GM21717 (cell line): ENCODE data around the gene FBXO27.
"Not testable (repeated sequence)": the region's sequence is repeated elsewhere in the genome, so short reads cannot be mapped to it uniquely, and the experiment has no call there.

Experiments used
- ATAC-seq: cut with Tn5 transposase; IDR thresholded peaks from one replicate; pipeline ENCODE4 v1.9.1; 2021; ENCODE audit warnings: mild to moderate bottlenecking, moderate library complexity; ENCODE audit not compliant: unreplicated experiment

The FBXO27 gene

DNA sequence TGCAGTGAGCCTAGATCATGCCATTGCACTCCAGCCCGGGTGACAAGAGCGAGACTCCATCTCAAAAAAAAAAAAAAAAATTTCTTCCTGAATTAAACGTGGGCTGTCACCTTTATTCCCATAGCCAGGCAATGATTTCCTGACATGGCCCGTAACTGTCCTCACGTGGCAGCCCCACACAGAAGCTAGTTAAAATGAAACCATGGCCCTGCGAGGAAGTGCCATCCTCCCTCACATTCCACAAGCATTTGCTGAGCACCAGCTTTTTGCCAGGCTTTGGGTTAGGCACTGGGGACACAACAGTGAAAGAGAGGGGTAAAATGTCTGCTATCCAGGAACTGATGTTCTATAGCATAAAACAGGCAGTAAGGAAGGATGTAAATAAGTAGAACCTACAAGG, 13.2 kb upstream of the FBXO27 start:
- no peak for ATAC-seq

DNA sequence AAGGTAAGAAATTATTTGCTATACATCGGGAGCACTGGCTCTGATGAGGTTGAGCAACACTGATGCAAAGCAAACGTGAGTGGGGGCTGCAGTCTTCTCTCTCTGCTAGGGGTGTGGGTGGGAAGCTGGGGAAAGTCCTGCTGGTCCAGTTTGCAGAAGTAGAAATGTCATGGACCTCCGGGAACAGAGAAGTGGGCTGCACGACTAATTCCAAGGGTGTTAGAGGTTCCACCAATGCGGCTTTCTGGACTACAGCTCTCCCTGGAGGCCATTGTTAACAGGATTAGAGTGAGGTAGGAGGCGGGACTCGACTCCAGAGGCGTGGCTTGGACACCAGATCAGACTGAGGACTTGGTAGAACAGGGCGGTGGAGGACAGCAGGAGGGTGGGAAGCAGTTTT, 5.7 kb upstream of the FBXO27 start:
- no peak for ATAC-seq

GRCh38 chr19:39037194-39037593, 4.8 kb upstream of the FBXO27 start:
- ATAC-seq: no peak

DNA sequence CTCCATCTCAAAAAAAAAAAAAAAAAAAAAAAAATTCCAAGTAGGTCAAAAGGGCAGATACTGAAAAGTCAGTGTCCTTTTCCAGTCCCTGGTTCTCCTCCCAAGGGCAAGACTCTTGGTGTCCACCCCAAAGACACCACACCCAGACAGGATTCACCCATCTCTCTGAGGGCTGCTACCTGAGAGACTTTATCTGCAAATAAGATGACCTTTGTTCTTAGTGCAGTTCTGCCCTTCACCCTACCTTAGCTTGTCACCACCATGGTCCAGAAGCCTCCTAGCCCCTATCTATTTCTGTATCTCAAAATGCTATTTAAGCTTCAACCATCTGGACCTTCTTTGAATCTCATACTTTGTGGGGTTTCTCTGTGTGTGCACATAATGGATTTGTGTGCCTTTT, 4.2 kb upstream of the FBXO27 start:
- ATAC-seq: no peak

GRCh38 chr19:39031368-39032062, 834 bp downstream of the FBXO27 start:
- ATAC-seq: no peak

GRCh38 chr19:39030854-39031367, 1.4 kb downstream of the FBXO27 start:
- no peak for ATAC-seq

DNA sequence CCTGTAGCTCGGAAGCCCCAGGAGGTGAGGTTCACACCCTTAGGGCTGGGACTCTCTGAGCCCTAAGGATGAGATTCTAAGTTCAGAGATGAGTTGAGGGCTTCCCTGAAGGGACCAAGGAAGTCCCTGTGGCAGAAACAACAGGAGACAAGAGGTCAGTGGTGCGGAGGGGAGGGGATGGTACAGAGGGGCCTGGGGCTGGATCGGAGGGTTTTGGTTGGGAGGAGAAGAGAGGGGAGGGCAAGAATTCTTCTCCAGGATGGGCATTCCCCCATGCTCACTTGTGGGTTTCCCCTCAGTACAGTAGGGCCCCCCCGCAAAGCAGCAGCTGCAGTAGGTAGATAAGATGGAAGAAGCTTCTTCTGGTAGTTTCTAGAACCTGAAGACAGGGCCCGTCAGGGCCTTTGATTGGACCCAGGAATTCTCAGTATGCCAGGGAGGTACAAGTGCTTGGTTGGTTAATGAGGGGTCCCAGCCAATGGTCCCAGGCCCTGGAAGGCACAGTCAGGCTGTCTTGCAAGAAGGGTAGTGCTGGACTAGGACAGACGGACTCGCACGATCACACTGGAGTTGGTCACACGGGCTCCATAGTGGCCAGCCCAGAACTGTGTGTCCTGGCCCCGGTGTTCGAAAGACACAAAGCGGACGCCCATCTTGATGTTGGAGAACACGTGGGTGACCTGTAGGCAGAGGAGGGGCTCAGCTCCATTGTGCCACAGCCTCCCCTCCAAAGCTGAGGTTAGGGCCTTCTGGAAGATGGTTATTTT, 7.3 kb downstream of the FBXO27 start:
- no peak for ATAC-seq

GRCh38 chr19:39021063-39021462, 11.3 kb downstream of the FBXO27 start:
- no peak for ATAC-seq

- no peak for ATAC-seq
Observed at GRCh38 chr19:39017646-39018045, 14.7 kb downstream of the FBXO27 start.

DNA sequence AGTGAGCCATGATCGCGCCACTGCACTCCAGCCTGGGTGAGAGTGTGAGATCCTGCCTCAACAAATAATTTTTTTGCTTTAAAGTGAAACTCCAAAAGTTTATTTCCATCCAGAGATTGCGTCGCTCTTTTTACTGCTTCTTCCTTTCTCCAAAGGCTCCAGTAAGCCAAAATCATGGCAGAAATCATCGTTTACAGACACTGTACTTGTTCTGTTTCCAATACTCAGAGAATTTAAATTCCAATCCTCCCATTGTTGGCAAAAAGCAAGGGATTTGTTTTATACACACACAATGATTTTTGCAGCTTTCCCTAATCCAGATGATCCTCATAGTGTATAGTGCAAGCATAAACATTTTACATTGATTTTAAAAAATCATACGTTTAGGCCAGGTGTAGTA, 15.3 kb downstream of the FBXO27 start:
- no peak for ATAC-seq

GRCh38 chr19:39014037-39014436, 18.3 kb downstream of the FBXO27 start:
- no peak for ATAC-seq

GRCh38 chr19:39009001-39009400, 23.3 kb downstream of the FBXO27 start:
- ATAC-seq: no peak

GRCh38 chr19:39008137-39008536, 24.2 kb downstream of the FBXO27 start:
- no peak for ATAC-seq

GRCh38 chr19:39007096-39007495, 25.3 kb downstream of the FBXO27 start:
- ATAC-seq: no peak

- no peak for ATAC-seq
Observed at GRCh38 chr19:39004403-39004802, 27.9 kb downstream of the FBXO27 start.

DNA sequence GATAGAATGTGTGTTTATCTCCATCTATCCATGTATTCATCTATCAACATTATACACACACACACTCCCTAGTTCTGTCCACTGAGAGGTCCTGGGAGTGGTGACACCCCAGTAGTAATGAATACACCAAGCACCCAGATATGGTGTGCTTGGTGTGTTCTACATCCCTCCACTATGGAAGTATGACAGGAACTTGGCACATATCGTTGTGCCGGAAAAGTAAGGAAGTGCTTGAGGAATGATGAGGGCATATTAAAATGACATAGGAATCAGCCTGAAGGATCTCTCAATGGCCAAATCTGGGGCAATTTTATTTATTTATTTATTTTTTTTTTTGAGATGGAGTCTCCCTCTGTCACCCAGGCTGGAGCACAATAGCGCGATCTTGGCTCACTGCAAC, 28.6 kb downstream of the FBXO27 start:
- no peak for ATAC-seq

DNA sequence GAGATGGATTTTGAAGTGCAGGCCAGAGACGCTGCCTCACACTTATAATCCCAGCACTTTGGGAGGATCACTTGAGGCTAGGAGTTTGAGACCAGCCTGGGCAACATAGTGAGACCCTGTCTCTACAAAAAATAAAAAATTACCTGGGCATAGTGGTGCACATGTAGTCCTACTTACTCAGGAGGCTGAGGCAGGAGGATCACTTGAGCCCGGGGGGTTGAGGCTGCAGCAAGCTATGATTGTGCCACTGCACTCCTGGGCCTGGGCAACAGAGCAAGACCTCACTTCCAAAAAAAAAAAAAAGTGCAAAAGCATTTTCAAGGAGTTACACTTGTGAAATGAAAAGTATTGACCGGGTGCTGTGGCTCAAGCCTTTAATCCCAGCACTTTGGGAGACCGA, 29.2 kb downstream of the FBXO27 start:
- ATAC-seq: no peak

DNA sequence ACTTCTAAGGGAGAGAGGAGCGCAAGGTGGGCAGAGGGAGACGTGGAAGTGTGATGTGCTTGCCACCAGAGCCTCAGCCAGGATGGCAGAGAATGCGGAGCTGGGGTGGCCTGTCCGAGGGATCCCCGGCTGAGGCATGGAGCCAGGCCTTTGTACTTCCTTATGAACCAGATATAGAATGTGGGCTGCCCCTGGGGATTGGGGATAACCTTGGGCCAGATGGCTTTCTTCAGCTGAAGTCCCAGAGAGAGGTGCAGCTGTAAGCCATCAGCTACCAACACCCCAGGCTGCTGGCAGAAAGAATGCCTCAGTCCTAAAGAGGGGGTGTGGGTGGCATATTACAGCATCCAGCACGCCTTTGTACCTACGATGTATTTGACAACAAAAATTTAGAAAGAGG, 31.3 kb downstream of the FBXO27 start:
- ATAC-seq: no peak

DNA sequence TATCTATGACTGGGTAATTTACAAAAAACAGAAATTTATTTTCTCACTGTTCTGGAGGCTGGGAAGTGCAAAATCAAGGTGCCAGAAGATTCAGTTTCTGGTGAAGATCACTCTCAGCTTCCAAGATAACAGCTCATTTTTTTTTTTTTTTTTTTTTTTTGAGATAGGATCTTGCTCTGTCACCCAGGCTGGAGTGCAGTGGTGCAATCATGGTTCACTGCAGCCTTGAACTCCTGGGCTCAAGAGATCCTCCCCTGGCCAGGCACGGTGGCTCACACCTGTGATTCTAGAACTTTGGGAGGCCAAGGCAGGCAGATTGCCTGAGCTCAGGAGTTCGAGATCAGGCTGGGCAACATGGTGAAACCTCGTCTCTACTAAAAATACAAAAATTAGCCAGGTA, 34.8 kb downstream of the FBXO27 start:
- not testable (repeated sequence) for ATAC-seq

DNA sequence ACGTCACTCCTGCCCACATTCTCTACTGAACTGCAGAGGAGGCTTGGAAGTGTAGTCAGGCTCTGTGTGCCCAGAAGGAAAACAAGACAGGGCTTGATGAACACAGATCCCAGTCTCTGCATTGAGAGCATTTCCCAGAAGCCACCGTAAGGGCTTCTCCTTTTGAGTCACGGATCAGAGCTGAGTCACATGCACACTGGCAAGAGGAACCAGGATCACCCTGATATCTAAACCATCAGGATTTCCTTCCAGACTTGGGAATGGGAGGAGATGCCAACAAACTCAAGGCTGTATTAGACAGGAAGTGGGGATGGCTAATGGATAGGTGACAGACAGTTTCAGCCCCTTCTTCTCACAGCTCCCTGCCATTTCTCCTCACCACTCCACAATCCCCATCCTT, 39.1 kb downstream of the FBXO27 start:
- ATAC-seq: no peak

- no peak for ATAC-seq
Observed at GRCh38 chr19:38990949-38991697, 41.2 kb downstream of the FBXO27 start.

- not testable (repeated sequence) for ATAC-seq
Observed at GRCh38 chr19:38989614-38990013, 42.7 kb downstream of the FBXO27 start.
